Ramos (cell line): ENCODE data around the gene OSBPL10.
"Not testable (repeated sequence)": the region's sequence is repeated elsewhere in the genome, so short reads cannot be mapped to it uniquely, and the experiment has no call there.

ENCODE experiments used
- in situ Hi-C: fragments of 300-500 bp; cut with MboI; formaldehyde crosslinking; loops from one replicate; pipeline ENCODE4 v1.14.3; 2022; ENCODE audit warnings: low sequenced_read_pairs; ENCODE audit not compliant: unreplicated experiment

Gene OSBPL10

GRCh38 chr3:31798840-31799239 lies 182.2 kb downstream of the OSBPL10 start:
- in situ Hi-C loops = no loop called here

- in situ Hi-C loops = no loop called here
Measured at GRCh38 chr3:31793821-31794220, 187.2 kb downstream of the OSBPL10 start.

- in situ Hi-C loops = no loop called here
Measured at GRCh38 chr3:31791090-31791430, 190.0 kb downstream of the OSBPL10 start.

GRCh38 chr3:31790193-31791089 lies 190.6 kb downstream of the OSBPL10 start:
- in situ Hi-C loops = no loop called here

- in situ Hi-C loops = no loop called here
Measured at GRCh38 chr3:31789429-31789828, 191.6 kb downstream of the OSBPL10 start.

GRCh38 chr3:31785734-31786133 lies 195.3 kb downstream of the OSBPL10 start:
- in situ Hi-C loops = no loop called here

GRCh38 chr3:31785286-31785685 lies 195.8 kb downstream of the OSBPL10 start:
- in situ Hi-C loops = no loop called here

- in situ Hi-C loops = not testable (repeated sequence)
Measured at GRCh38 chr3:31783851-31784250, 197.2 kb downstream of the OSBPL10 start.

GRCh38 chr3:31782306-31782705 lies 198.8 kb downstream of the OSBPL10 start:
- in situ Hi-C loops = not testable (repeated sequence)

- in situ Hi-C loops = no loop called here
Measured at GRCh38 chr3:31779514-31779913, 201.5 kb downstream of the OSBPL10 start.

GRCh38 chr3:31777887-31778286 lies 203.2 kb downstream of the OSBPL10 start:
- in situ Hi-C loops = no loop called here

GRCh38 chr3:31777092-31777491 lies 204.0 kb downstream of the OSBPL10 start:
- in situ Hi-C loops = no loop called here

- in situ Hi-C loops = no loop called here
Measured at GRCh38 chr3:31776016-31776415, 205.0 kb downstream of the OSBPL10 start.

- in situ Hi-C loops = no loop called here
Measured at GRCh38 chr3:31775383-31775782, 205.7 kb downstream of the OSBPL10 start.

GRCh38 chr3:31772758-31773473 lies 208.1 kb downstream of the OSBPL10 start:
- in situ Hi-C loops = no loop called here

- in situ Hi-C loops = no loop called here
Measured at GRCh38 chr3:31772272-31772671, 208.8 kb downstream of the OSBPL10 start.

GRCh38 chr3:31770822-31771326 lies 210.2 kb downstream of the OSBPL10 start:
- in situ Hi-C loops = no loop called here

- in situ Hi-C loops = no loop called here
Measured at GRCh38 chr3:31768479-31769125, 212.5 kb downstream of the OSBPL10 start.

GRCh38 chr3:31767920-31768319 lies 213.1 kb downstream of the OSBPL10 start:
- in situ Hi-C loops = no loop called here

GRCh38 chr3:31766669-31767068 lies 214.4 kb downstream of the OSBPL10 start:
- in situ Hi-C loops = no loop called here

- in situ Hi-C loops = no loop called here
Measured at GRCh38 chr3:31765871-31766270, 215.2 kb downstream of the OSBPL10 start.
